ENCODE measurements around the gene LCE1C.

- TF ChIP-seq CEBPB (IDR thresholded peaks at IDR 0.05), result no peak
- no peak for TF ChIP-seq RAD21 (IDR thresholded peaks at IDR 0.05; ENCODE audit: low read depth)
- TF ChIP-seq FOXM1 (IDR thresholded peaks at IDR 0.05; ENCODE audit: borderline replicate concordance, low read depth), result no peak
- TF ChIP-seq ZBTB7A (IDR thresholded peaks at IDR 0.05; ENCODE audit: low read depth), result no peak
- TF ChIP-seq, protein P1, sequence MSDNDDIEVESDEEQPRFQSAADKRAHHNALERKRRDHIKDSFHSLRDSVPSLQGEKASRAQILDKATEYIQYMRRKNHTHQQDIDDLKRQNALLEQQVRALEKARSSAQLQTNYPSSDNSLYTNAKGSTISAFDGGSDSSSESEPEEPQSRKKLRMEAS (IDR thresholded peaks at IDR 0.05), result no peak
- no peak for TF ChIP-seq REST (IDR thresholded peaks at IDR 0.05; ENCODE audit: low read depth)
- TF ChIP-seq EGR1 (IDR thresholded peaks at IDR 0.05), result no peak
- no peak for TF ChIP-seq TCF12 (IDR thresholded peaks at IDR 0.05; ENCODE audit: low read depth)
Observed at GRCh38 chr1:152761609-152762213, 44.7 kb downstream of the LCE1C start.

Data from Ishikawa (cell line).